SK-N-SH (cell line): ENCODE results near the gene MEF2D.

Experiments
- CHD2 ChIP-seq: fragments of 150-350 bp; IDR thresholded peaks from 2 replicates; pipeline ENCODE4 v1.6.1; 2018; ENCODE audit warnings: low read length; ENCODE audit not compliant: partially characterized antibody
- EP300 ChIP-seq, 2 experiments: IDR thresholded peaks; 2 replicates each; pipeline versions ENCODE4 v1.4.0 to v1.6.1; 2012; ENCODE audit warnings: borderline replicate concordance in 1 of 2, low read depth in 1 of 2, low read length in 1 of 2
- EZH2phosphoT487 ChIP-seq: fragments of 200-600 bp; sonication (generic); IDR thresholded peaks from 2 replicates; pipeline ENCODE4 v1.6.1; 2017; ENCODE audit warnings: low read depth, mixed run types, mild to moderate bottlenecking, antibody characterized with exemption, moderate library complexity, borderline replicate concordance
- POLR2AphosphoS5 ChIP-seq: IDR thresholded peaks from 2 replicates; pipeline ENCODE4 v1.6.1; 2012; ENCODE audit warnings: low read depth, low read length
- SIN3A ChIP-seq: IDR thresholded peaks from 2 replicates; pipeline ENCODE4 v1.6.1; 2012; ENCODE audit warnings: low read depth, mild to moderate bottlenecking, low read length, moderate library complexity, borderline replicate concordance
- TEAD4 ChIP-seq: IDR thresholded peaks from 2 replicates; pipeline ENCODE4 v1.4.0; 2012; ENCODE audit warnings: mild to moderate bottlenecking, borderline replicate concordance; ENCODE audit not compliant: insufficient read depth
- YY1 ChIP-seq: IDR thresholded peaks from 2 replicates; pipeline ENCODE4 v1.4.0; 2012; ENCODE audit warnings: low read depth, mild to moderate bottlenecking
- TF ChIP-seq, protein P1 (sequence below): fragments of 200-600 bp; sonication (generic); IDR thresholded peaks from 2 replicates; pipeline ENCODE4 v1.6.1; 2017; ENCODE audit warnings: antibody characterized with exemption, mild to moderate bottlenecking, moderate library complexity
- TF ChIP-seq, protein P2 (sequence below): IDR thresholded peaks from 2 replicates; pipeline ENCODE4 v1.6.1; 2012; ENCODE audit warnings: mild to moderate bottlenecking, low read depth, low read length, moderate library complexity

DNA sequence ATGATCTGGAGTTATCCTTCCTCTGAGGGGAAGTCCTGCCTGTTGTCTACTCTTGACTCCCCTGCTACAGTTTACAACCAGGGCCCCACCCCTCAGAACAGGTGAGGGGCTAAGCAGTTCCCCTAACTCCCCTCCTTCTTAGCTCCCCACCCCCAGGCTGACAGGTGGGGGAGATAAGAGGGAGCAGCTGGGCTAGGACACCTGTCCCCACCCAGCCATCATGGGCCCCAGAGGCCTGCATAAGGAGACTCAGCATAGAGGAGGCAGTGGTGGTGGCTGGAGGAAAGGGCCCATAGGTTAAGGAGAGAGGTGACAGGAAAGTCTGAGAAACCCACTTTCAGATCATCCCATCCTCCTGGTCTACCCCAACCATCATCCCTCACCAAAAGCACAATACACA, 6.8 kb downstream of the MEF2D start:
- TF ChIP-seq, protein P1, sequence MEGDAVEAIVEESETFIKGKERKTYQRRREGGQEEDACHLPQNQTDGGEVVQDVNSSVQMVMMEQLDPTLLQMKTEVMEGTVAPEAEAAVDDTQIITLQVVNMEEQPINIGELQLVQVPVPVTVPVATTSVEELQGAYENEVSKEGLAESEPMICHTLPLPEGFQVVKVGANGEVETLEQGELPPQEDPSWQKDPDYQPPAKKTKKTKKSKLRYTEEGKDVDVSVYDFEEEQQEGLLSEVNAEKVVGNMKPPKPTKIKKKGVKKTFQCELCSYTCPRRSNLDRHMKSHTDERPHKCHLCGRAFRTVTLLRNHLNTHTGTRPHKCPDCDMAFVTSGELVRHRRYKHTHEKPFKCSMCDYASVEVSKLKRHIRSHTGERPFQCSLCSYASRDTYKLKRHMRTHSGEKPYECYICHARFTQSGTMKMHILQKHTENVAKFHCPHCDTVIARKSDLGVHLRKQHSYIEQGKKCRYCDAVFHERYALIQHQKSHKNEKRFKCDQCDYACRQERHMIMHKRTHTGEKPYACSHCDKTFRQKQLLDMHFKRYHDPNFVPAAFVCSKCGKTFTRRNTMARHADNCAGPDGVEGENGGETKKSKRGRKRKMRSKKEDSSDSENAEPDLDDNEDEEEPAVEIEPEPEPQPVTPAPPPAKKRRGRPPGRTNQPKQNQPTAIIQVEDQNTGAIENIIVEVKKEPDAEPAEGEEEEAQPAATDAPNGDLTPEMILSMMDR: no peak
- TF ChIP-seq POLR2AphosphoS5: no peak
- TF ChIP-seq TEAD4: no peak
- TF ChIP-seq CHD2: no peak
- TF ChIP-seq YY1: no peak
- TF ChIP-seq EP300 (IDR thresholded peaks at IDR 0.05; ENCODE audit: borderline replicate concordance in 1 of 2, low read depth in 1 of 2, low read length in 1 of 2): no peak
- TF ChIP-seq, protein P2, sequence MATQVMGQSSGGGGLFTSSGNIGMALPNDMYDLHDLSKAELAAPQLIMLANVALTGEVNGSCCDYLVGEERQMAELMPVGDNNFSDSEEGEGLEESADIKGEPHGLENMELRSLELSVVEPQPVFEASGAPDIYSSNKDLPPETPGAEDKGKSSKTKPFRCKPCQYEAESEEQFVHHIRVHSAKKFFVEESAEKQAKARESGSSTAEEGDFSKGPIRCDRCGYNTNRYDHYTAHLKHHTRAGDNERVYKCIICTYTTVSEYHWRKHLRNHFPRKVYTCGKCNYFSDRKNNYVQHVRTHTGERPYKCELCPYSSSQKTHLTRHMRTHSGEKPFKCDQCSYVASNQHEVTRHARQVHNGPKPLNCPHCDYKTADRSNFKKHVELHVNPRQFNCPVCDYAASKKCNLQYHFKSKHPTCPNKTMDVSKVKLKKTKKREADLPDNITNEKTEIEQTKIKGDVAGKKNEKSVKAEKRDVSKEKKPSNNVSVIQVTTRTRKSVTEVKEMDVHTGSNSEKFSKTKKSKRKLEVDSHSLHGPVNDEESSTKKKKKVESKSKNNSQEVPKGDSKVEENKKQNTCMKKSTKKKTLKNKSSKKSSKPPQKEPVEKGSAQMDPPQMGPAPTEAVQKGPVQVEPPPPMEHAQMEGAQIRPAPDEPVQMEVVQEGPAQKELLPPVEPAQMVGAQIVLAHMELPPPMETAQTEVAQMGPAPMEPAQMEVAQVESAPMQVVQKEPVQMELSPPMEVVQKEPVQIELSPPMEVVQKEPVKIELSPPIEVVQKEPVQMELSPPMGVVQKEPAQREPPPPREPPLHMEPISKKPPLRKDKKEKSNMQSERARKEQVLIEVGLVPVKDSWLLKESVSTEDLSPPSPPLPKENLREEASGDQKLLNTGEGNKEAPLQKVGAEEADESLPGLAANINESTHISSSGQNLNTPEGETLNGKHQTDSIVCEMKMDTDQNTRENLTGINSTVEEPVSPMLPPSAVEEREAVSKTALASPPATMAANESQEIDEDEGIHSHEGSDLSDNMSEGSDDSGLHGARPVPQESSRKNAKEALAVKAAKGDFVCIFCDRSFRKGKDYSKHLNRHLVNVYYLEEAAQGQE: no peak
- no peak for TF ChIP-seq EZH2phosphoT487
- no peak for TF ChIP-seq SIN3A
